Measurements from ENCODE around the gene SWT1.
"Not testable (repeated sequence)": the region's sequence is repeated elsewhere in the genome, so short reads cannot be mapped to it uniquely, and the experiment has no call there.

Gene SWT1

GRCh38 chr1:185250063-185250462 is 93.1 kb downstream of the SWT1 start:
- DNase-seq = no peak

GRCh38 chr1:185251928-185252327 is 95.0 kb downstream of the SWT1 start:
- not testable (repeated sequence) for DNase-seq

- DNase-seq = not testable (repeated sequence)
Observed at GRCh38 chr1:185252404-185252803, 95.4 kb downstream of the SWT1 start.

- not testable (repeated sequence) for DNase-seq
Observed at GRCh38 chr1:185255595-185255994, 98.6 kb downstream of the SWT1 start.

- DNase-seq = not testable (repeated sequence)
Observed at GRCh38 chr1:185257116-185257949, 100.4 kb downstream of the SWT1 start.

- no peak for DNase-seq
Observed at GRCh38 chr1:185257950-185258208, 100.9 kb downstream of the SWT1 start.

GRCh38 chr1:185258676-185259075 is 101.7 kb downstream of the SWT1 start:
- no peak for DNase-seq

GRCh38 chr1:185260611-185261010 is 103.6 kb downstream of the SWT1 start:
- DNase-seq = peak; percentile 76

GRCh38 chr1:185262151-185262550 is 105.2 kb downstream of the SWT1 start:
- DNase-seq = no peak

GRCh38 chr1:185263292-185263691 is 106.3 kb downstream of the SWT1 start:
- no peak for DNase-seq

- no peak for DNase-seq
Observed at GRCh38 chr1:185263780-185264179, 106.8 kb downstream of the SWT1 start.

GRCh38 chr1:185265314-185265713 is 108.3 kb downstream of the SWT1 start:
- DNase-seq = no peak

- DNase-seq = no peak
Observed at GRCh38 chr1:185267301-185267700, 110.3 kb downstream of the SWT1 start.

- DNase-seq = no peak
Observed at GRCh38 chr1:185267701-185268100, 110.7 kb downstream of the SWT1 start.

GRCh38 chr1:185268352-185268751 is 111.4 kb downstream of the SWT1 start:
- no peak for DNase-seq

- no peak for DNase-seq
Observed at GRCh38 chr1:185271921-185272320, 115.0 kb downstream of the SWT1 start.

- DNase-seq = no peak
Observed at GRCh38 chr1:185279571-185279970, 122.6 kb downstream of the SWT1 start.

- no peak for DNase-seq
Observed at GRCh38 chr1:185280589-185280988, 123.6 kb downstream of the SWT1 start.

GRCh38 chr1:185281245-185281644 is 124.3 kb downstream of the SWT1 start:
- DNase-seq = no peak

GRCh38 chr1:185284116-185284515 is 127.1 kb downstream of the SWT1 start:
- DNase-seq = no peak

- DNase-seq = no peak
Observed at GRCh38 chr1:185284533-185285276, 127.7 kb downstream of the SWT1 start.

GRCh38 chr1:185287451-185287850 is 130.5 kb downstream of the SWT1 start:
- no peak for DNase-seq

- DNase-seq = no peak
Observed at GRCh38 chr1:185288435-185288834, 131.5 kb downstream of the SWT1 start.

- no peak for DNase-seq
Observed at GRCh38 chr1:185289880-185290279, 132.9 kb downstream of the SWT1 start.

- no peak for DNase-seq
Observed at GRCh38 chr1:185291159-185291558, 134.2 kb downstream of the SWT1 start.
